ENCODE data around the gene SMCO2. TPM values are rescaled to one million over a fixed set of nuclear protein-coding genes. Genes with fewer than 3 reads are reported as not detected.

Gene SMCO2
- total and polyA plus RNA-seq, 4 donors = not detected

- TF ChIP-seq REST (IDR thresholded peaks at IDR 0.05) (no peak), FOXA2 (IDR thresholded peaks at IDR 0.05) (no peak)
- Histone ChIP-seq H3K9me3 (ENCODE audit: control insufficient read depth in 4 of 4, low read length in 3 of 4) (no peaks in the 10 kb centered on the region), H3K27me3 (ENCODE audit: control insufficient read depth in 4 of 4, insufficient read depth in 4 of 4, low read length in 3 of 4) (no peaks in the 10 kb centered on the region), H3K4me3 (ENCODE audit: low read depth in 1 of 3, low read length in 3 of 3) (no peak overlapping the region), H3K27ac (ENCODE audit: low read depth in 1 of 2, low read length in 2 of 2) (no peak overlapping the region), H3K4me1 (ENCODE audit: control insufficient read depth in 4 of 4, insufficient read depth in 4 of 4, low read length in 3 of 4) (no peaks in the 10 kb centered on the region), H3K36me3 (ENCODE audit: control insufficient read depth in 4 of 4, insufficient read depth in 3 of 4, low read depth in 1 of 4, low read length in 3 of 4) (no peaks in the 10 kb centered on the region), H3K9ac (ENCODE audit: low read depth in 1 of 2, low read length in 2 of 2) (no peak overlapping the region)
- no peak for DNase-seq (ENCODE audit: low spot score)
- 88% methylated on average over 8 of the region's 8 CpGs for WGBS
Observed at GRCh38 chr12:27462851-27463250, 16.3 kb downstream of the SMCO2 start.

GRCh38 chr12:27463511-27464219, 17.1 kb downstream of the SMCO2 start:
- WGBS = 87% methylated on average over 11 of the region's 11 CpGs
- Histone ChIP-seq H3K4me3 (ENCODE audit: low read depth in 1 of 3, low read length in 3 of 3) (no peak overlapping the region), H3K27ac (ENCODE audit: low read depth in 1 of 2, low read length in 2 of 2) (no peak overlapping the region), H3K4me1 (ENCODE audit: control insufficient read depth in 4 of 4, insufficient read depth in 4 of 4, low read length in 3 of 4) (no peaks in the 10 kb centered on the region), H3K9ac (ENCODE audit: low read depth in 1 of 2, low read length in 2 of 2) (no peak overlapping the region), H3K9me3 (ENCODE audit: control insufficient read depth in 4 of 4, low read length in 3 of 4) (no peaks in the 10 kb centered on the region), H3K27me3 (ENCODE audit: control insufficient read depth in 4 of 4, insufficient read depth in 4 of 4, low read length in 3 of 4) (no peaks in the 10 kb centered on the region), H3K36me3 (ENCODE audit: control insufficient read depth in 4 of 4, insufficient read depth in 3 of 4, low read depth in 1 of 4, low read length in 3 of 4) (no peaks in the 10 kb centered on the region)
- TF ChIP-seq RXRA (IDR thresholded peaks at IDR 0.05) = no peak
- TF ChIP-seq SP1 (IDR thresholded peaks at IDR 0.05) = no peak
- TF ChIP-seq MAX (IDR thresholded peaks at IDR 0.05) = no peak
- TF ChIP-seq ZBTB33 (IDR thresholded peaks at IDR 0.05) = no peak
- TF ChIP-seq REST (IDR thresholded peaks at IDR 0.05) = no peak
- TF ChIP-seq, protein P1, sequence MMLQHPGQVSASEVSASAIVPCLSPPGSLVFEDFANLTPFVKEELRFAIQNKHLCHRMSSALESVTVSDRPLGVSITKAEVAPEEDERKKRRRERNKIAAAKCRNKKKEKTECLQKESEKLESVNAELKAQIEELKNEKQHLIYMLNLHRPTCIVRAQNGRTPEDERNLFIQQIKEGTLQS (IDR thresholded peaks at IDR 0.05) = no peak
- no peak for TF ChIP-seq TAF1 (conservative IDR thresholded peaks at IDR 0.05)
- no peak for TF ChIP-seq RAD21 (IDR thresholded peaks at IDR 0.05)
- no peak for TF ChIP-seq GABPA (IDR thresholded peaks at IDR 0.05 in 1 of 2, conservative IDR thresholded peaks at IDR 0.05 in 1 of 2)
- TF ChIP-seq EGR1 (IDR thresholded peaks at IDR 0.05; ENCODE audit: low read depth in 2 of 2) = no peak
- no peak for TF ChIP-seq YY1 (IDR thresholded peaks at IDR 0.05)
- TF ChIP-seq FOXA1 (IDR thresholded peaks at IDR 0.05) = no peak
- TF ChIP-seq HNF4G (IDR thresholded peaks at IDR 0.05) = no peak
- TF ChIP-seq CTCF (IDR thresholded peaks at IDR 0.05; ENCODE audit: low read depth, low read length, missing input control) = no peak
- no peak for DNase-seq (ENCODE audit: low spot score)

Data from liver (tissue), 9 donors.